GM12878 (cell line): ENCODE results near the gene KLHDC9. TPM values are rescaled to one million over a fixed set of nuclear protein-coding genes. Genes with fewer than 3 reads are reported as not detected.

Experiments used
- ATAC-seq: fragments of 200-7000 bp; cut with Tn5 transposase; 3 replicates; pipeline ENCODE4 v1.9.1; 2020; ENCODE audit warnings: mild to moderate bottlenecking, moderate library complexity
- BruUV-seq: library from RNA; stranded (reverse); fragments of 400-500 nt; replicated peaks from 2 replicates; lab custom pipeline; 2021; lab: Mats Ljungman, UMichigan
- CTCF ChIA-PET: fragments of 300-600 bp; sonication (Branson Sonifier 250); formaldehyde crosslinking; extraction: SDS; loops from one replicate; lab custom pipeline; 2021; ENCODE audit warnings: inconsistent platforms; lab: Yijun Ruan, JAX
- POLR2A ChIA-PET: fragments of 350-600 bp; formaldehyde crosslinking; extraction: SDS; loops from one replicate; lab custom pipeline; 2021; ENCODE audit warnings: inconsistent platforms; lab: Charles Lee
- RAD21 ChIA-PET: fragments of 300-600 bp; sonication (Branson Sonifier 250); formaldehyde crosslinking; loops from one replicate; lab custom pipeline; 2023; ENCODE audit warnings: antibody characterized with exemption; ENCODE audit not compliant: unreplicated experiment; lab: Charles Lee
- SMC1A ChIA-PET: fragments of 300-600 bp; sonication (Branson Sonifier 250); formaldehyde crosslinking; loops from one replicate; lab custom pipeline; 2023; ENCODE audit not compliant: unreplicated experiment, uncharacterized antibody; lab: Charles Lee
- DNase-seq: peaks from one replicate; pipeline ENCODE4 v3.0.0-alpha.2; 2011; ENCODE audit warnings: low read depth, low spot score
- FAIRE-seq: peaks from 3 replicates; lab custom pipeline; 2011; peaks lifted over from hg19 to GRCh38; lab: Jason Lieb, UNC
- H2AFZ ChIP-seq: 2 replicates; pipeline ENCODE4 v1.6.0; 2011; ENCODE audit warnings: low read depth, low read length, control low read depth; ENCODE audit not compliant: control insufficient read depth
- H3K27ac ChIP-seq: 2 replicates; pipeline ENCODE4 v1.5.1; 2011; ENCODE audit warnings: control low read depth; ENCODE audit not compliant: control insufficient read depth, insufficient read depth
- H3K27me3 ChIP-seq, 2 experiments: replicated peaks in 1 of 2; 2 replicates each; pipeline versions ENCODE4 v1.6.0 to v1.6.1; 2011; ENCODE audit warnings: low read length in 1 of 2; ENCODE audit not compliant: control insufficient read depth in 2 of 2, insufficient read depth in 2 of 2
- H3K36me3 ChIP-seq, 2 experiments: 2 replicates each; pipeline ENCODE4 v1.5.1; 2011; ENCODE audit warnings: low read length in 1 of 2; ENCODE audit not compliant: control insufficient read depth in 2 of 2, insufficient read depth in 2 of 2
- H3K4me1 ChIP-seq: 2 replicates; pipeline ENCODE4 v1.6.1; 2011; ENCODE audit warnings: mild to moderate bottlenecking, low read length, moderate library complexity, mixed read lengths; ENCODE audit not compliant: control insufficient read depth, insufficient read depth
- H3K4me2 ChIP-seq: 2 replicates; pipeline ENCODE4 v1.6.0; 2011; ENCODE audit warnings: control low read depth; ENCODE audit not compliant: control insufficient read depth, insufficient read depth
- H3K4me3 ChIP-seq: fragments of 200-600 bp; sonication (generic); 2 replicates; pipeline ENCODE4 v1.5.1; 2016
- H3K79me2 ChIP-seq: 2 replicates; pipeline ENCODE4 v1.6.0; 2011; ENCODE audit warnings: low read length; ENCODE audit not compliant: control insufficient read depth, insufficient read depth
- H3K9ac ChIP-seq: 2 replicates; pipeline ENCODE4 v1.8.0; 2011; ENCODE audit warnings: low read length, control low read depth, mixed read lengths; ENCODE audit not compliant: control insufficient read depth, insufficient read depth
- H3K9me3 ChIP-seq: replicated peaks from 3 replicates; pipeline ENCODE4 v1.5.1; 2011; ENCODE audit warnings: mild to moderate bottlenecking, low read length; ENCODE audit not compliant: control insufficient read depth, insufficient read depth
- H4K20me1 ChIP-seq: 2 replicates; pipeline ENCODE4 v1.6.0; 2011; ENCODE audit not compliant: control insufficient read depth, insufficient read depth
- EGR1 ChIP-seq, 2 experiments: IDR thresholded peaks; 1 replicate in 1 of 2; 2 replicates in 1 of 2; pipeline ENCODE4 v1.6.1; 2011 to 2012; ENCODE audit warnings: low read depth in 2 of 2, low read length in 2 of 2, borderline replicate concordance in 1 of 2, mild to moderate bottlenecking in 1 of 2, moderate library complexity in 1 of 2
- HDAC2 ChIP-seq: fragments of 200-600 bp; sonication (generic); IDR thresholded peaks from 2 replicates; pipeline ENCODE4 v1.6.1; 2017
- JUNB ChIP-seq: IDR thresholded peaks from 2 replicates; pipeline ENCODE4 v1.6.1; 2016; ENCODE audit warnings: antibody characterized with exemption, mild to moderate bottlenecking
- NR2C2 ChIP-seq: IDR thresholded peaks from 2 replicates; pipeline ENCODE4 v1.6.1; 2011; ENCODE audit warnings: borderline replicate concordance, low read depth; ENCODE audit not compliant: control insufficient read depth, insufficient read length
- POLR2AphosphoS5 ChIP-seq: IDR thresholded peaks from 2 replicates; pipeline ENCODE4 v1.6.1; 2011; ENCODE audit warnings: mild to moderate bottlenecking, low read length, inconsistent platforms
- TBL1XR1 ChIP-seq: IDR thresholded peaks from 2 replicates; pipeline ENCODE4 v1.6.1; 2012; ENCODE audit warnings: low read depth, low read length, improper control_type of control experiment
- WGBS: methylation state at CpG from one replicate; pipeline ENCODE4 v1.1.6; 2016; ENCODE audit warnings: low lambda C conversion rate; ENCODE audit not compliant: insufficient replicate concordance, insufficient coverage; ENCODE audit errors: missing lambda C conversion rate; 5-methylcytosine and 5-hydroxymethylcytosine counted together
- in situ Hi-C: fragments of 300-500 bp; cut with MboI; formaldehyde crosslinking; loops from 9 replicates; pipeline ENCODE4 v1.14.3; 2018; ENCODE audit warnings: mixed read lengths
- intact Hi-C: fragments of 100-400 bp; cut with micrococcal nuclease; formaldehyde crosslinking; loops from one replicate; pipeline ENCODE4 v1.14.2; 2022; ENCODE audit not compliant: unreplicated experiment
- polyA plus RNA-seq, 11 experiments: library from polyadenylated mRNA; depleted of rRNA in 4 of 11; unstranded in 6 of 11; stranded (reverse) in 5 of 11; fragments of >200 nt; fragmentation: Nextera tagmentation in 4 of 11; fragmentation: Illumina TruSeq in 1 of 11; extraction: Ambion mirVana in 4 of 11; extraction: Trizol in 1 of 11; gene quantifications; 1 replicate in 1 of 11; 2 replicates in 10 of 11; pipeline versions ENCODE4 v1.2.1 to v1.2.3, GENCODE V29; 2011 to 2016; ENCODE audit warnings: inconsistent platforms in 2 of 11, missing spikeins in 2 of 11, low read depth in 1 of 11
- total RNA-seq, 4 experiments: library from RNA; depleted of rRNA in 3 of 4; stranded (reverse); fragments of >200 nt in 3 of 4; fragmentation: Illumina TruSeq in 1 of 4; extraction: Trizol in 1 of 4; gene quantifications; 2 replicates each; pipeline versions ENCODE4 v1.2.1 to v1.2.3, GENCODE V29; 2013 to 2021
- TF ChIP-seq, protein P1 (sequence below): IDR thresholded peaks from 2 replicates; pipeline ENCODE4 v1.6.1; 2012; ENCODE audit warnings: improper control_type of control experiment, low read depth, low read length; ENCODE audit not compliant: insufficient replicate concordance
- TF ChIP-seq, protein P2 (sequence below): fragments of 450-650 bp; formaldehyde crosslinking; IDR thresholded peaks from 2 replicates; pipeline ENCODE4 v1.4.0; 2020; ENCODE audit warnings: mild to moderate bottlenecking, moderate library complexity
- TF ChIP-seq, protein P3 (sequence below): fragments of 450-650 bp; IDR thresholded peaks from 2 replicates; pipeline ENCODE4 v1.6.1; 2017; ENCODE audit warnings: mild to moderate bottlenecking, low read depth, inconsistent platforms; ENCODE audit not compliant: poor library complexity, severe bottlenecking

Gene KLHDC9
- total and polyA plus RNA-seq, 10 of the 15 experiments (the other 5 are each of a cell fraction or from before 2014, with no cell fraction given) = 0.66 to 4.9 (median 2.6) TPM

DNA sequence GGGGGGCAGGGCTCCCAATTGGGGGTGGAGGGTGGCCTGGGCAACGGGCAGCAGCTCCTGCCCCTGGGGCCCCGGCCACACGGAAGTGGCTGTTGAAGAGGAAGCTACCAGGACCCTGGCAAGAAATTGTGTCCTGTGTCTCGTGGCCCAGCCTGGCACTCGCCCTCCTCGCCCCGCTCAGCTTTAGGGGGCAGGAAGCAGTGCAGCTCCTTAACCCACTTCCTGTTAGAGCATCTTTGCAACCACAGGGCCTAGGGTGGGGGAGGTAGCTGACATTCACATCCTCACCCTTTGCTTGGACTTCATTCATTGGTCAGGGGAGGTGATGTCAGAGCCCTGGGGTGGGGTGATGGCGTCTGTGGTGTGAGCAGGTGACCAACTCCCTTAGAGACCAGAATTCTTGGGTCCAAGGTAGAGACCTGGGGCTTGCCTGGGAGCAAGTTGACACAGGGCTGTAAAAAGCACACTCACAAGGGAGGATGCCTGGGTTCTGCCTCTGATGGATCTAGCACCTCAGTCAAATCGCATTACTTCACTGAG lies 28.4 kb upstream of the KLHDC9 start, which contains the start of gene ARHGAP30:
Gene ARHGAP30, minus strand, starts transcription at position 161 of the 540 bp plus-strand sequence. CDS start 267 bp downstream, outside the sequence.
- H3K9ac ChIP-seq = peak within 1 kb of the TSS; percentile 98
- ChIA-PET CTCF (interaction anchor here (0.7 to 8.6 kb wide), 16 partner anchors 10 to 275 kb away, joined by 3 to 111 read pairs (median 6); partner anchors contain the start of genes F11R, KLHDC9, NECTIN4 and TSTD1), SMC1A (interaction anchor here (0.6 to 9.0 kb wide), 21 partner anchors 10 to 414 kb away, joined by 3 to 134 read pairs (median 4); partner anchors contain the start of genes DEDD, F11R, KLHDC9 and NDUFS2), POLR2A (interaction anchor here (0.6 to 6.8 kb wide), 23 partner anchors 9 to 362 kb away, joined by 3 to 139 read pairs (median 5); partner anchors contain the start of genes DEDD, F11R, KLHDC9 and LY9), RAD21 (interaction anchor here (0.6 to 7.1 kb wide), 20 partner anchors 21 to 362 kb away, joined by 3 to 107 read pairs (median 4); partner anchors contain the start of genes DEDD, F11R, KLHDC9 and PPOX)
- H4K20me1 ChIP-seq = peaks cover 11% of the 10 kb centered on the region; the same call in 1 of the 2 replicates
- H3K4me3 ChIP-seq = peak within 1 kb of the TSS; percentile 94
- H3K4me2 ChIP-seq = peak within 1 kb of the TSS; percentile 99
- WGBS = 1% methylated on average over 9 of the region's 9 CpGs
- peaks cover 46% of the 10 kb centered on the region for H3K79me2 ChIP-seq
- ATAC-seq = peak; percentile 86
- peak within 1 kb of the TSS; percentile 39 for H2AFZ ChIP-seq
- BruUV-seq = no TSS peak
- FAIRE-seq = peak; percentile 99
- peaks cover 20% of the 10 kb centered on the region for H3K4me1 ChIP-seq
- in situ Hi-C loops = no loop called here
- DNase-seq = peak; percentile 97
- H3K27me3 ChIP-seq = no peaks in the 10 kb centered on the region
- H3K9me3 ChIP-seq = no peaks in the 10 kb centered on the region
- H3K27ac ChIP-seq = peak within 1 kb of the TSS; percentile 98
- intact Hi-C loops = loop anchor here (1.0 to 2.0 kb wide), 4 partner anchors 26 to 77 kb away; partner anchors contain the start of gene DEDD
- 0 out of 4 replicates have a peak, but pooled peaks cover 0 to 9% of the 10 kb centered on the region in 2 experiments for H3K36me3 ChIP-seq
- TF ChIP-seq JUNB (no peak), NR2C2 (no peak), TBL1XR1 (no peak), POLR2AphosphoS5 (peak; percentile 87), HDAC2 (no peak), EGR1 (IDR thresholded peaks at IDR 0.05; ENCODE audit: borderline replicate concordance in 1 of 2, low read depth in 2 of 2, low read length in 2 of 2) (peak; percentile 37 to 47; a peak in 2 of 3 replicates)
- TF ChIP-seq, protein P1, sequence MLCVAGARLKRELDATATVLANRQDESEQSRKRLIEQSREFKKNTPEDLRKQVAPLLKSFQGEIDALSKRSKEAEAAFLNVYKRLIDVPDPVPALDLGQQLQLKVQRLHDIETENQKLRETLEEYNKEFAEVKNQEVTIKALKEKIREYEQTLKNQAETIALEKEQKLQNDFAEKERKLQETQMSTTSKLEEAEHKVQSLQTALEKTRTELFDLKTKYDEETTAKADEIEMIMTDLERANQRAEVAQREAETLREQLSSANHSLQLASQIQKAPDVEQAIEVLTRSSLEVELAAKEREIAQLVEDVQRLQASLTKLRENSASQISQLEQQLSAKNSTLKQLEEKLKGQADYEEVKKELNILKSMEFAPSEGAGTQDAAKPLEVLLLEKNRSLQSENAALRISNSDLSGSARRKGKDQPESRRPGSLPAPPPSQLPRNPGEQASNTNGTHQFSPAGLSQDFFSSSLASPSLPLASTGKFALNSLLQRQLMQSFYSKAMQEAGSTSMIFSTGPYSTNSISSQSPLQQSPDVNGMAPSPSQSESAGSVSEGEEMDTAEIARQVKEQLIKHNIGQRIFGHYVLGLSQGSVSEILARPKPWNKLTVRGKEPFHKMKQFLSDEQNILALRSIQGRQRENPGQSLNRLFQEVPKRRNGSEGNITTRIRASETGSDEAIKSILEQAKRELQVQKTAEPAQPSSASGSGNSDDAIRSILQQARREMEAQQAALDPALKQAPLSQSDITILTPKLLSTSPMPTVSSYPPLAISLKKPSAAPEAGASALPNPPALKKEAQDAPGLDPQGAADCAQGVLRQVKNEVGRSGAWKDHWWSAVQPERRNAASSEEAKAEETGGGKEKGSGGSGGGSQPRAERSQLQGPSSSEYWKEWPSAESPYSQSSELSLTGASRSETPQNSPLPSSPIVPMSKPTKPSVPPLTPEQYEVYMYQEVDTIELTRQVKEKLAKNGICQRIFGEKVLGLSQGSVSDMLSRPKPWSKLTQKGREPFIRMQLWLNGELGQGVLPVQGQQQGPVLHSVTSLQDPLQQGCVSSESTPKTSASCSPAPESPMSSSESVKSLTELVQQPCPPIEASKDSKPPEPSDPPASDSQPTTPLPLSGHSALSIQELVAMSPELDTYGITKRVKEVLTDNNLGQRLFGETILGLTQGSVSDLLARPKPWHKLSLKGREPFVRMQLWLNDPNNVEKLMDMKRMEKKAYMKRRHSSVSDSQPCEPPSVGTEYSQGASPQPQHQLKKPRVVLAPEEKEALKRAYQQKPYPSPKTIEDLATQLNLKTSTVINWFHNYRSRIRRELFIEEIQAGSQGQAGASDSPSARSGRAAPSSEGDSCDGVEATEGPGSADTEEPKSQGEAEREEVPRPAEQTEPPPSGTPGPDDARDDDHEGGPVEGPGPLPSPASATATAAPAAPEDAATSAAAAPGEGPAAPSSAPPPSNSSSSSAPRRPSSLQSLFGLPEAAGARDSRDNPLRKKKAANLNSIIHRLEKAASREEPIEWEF = no peak
- TF ChIP-seq, protein P2, sequence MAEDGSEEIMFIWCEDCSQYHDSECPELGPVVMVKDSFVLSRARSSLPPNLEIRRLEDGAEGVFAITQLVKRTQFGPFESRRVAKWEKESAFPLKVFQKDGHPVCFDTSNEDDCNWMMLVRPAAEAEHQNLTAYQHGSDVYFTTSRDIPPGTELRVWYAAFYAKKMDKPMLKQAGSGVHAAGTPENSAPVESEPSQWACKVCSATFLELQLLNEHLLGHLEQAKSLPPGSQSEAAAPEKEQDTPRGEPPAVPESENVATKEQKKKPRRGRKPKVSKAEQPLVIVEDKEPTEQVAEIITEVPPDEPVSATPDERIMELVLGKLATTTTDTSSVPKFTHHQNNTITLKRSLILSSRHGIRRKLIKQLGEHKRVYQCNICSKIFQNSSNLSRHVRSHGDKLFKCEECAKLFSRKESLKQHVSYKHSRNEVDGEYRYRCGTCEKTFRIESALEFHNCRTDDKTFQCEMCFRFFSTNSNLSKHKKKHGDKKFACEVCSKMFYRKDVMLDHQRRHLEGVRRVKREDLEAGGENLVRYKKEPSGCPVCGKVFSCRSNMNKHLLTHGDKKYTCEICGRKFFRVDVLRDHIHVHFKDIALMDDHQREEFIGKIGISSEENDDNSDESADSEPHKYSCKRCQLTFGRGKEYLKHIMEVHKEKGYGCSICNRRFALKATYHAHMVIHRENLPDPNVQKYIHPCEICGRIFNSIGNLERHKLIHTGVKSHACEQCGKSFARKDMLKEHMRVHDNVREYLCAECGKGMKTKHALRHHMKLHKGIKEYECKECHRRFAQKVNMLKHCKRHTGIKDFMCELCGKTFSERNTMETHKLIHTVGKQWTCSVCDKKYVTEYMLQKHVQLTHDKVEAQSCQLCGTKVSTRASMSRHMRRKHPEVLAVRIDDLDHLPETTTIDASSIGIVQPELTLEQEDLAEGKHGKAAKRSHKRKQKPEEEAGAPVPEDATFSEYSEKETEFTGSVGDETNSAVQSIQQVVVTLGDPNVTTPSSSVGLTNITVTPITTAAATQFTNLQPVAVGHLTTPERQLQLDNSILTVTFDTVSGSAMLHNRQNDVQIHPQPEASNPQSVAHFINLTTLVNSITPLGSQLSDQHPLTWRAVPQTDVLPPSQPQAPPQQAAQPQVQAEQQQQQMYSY (CRISPR knock-in tag) = no peak
- TF ChIP-seq, protein P3, sequence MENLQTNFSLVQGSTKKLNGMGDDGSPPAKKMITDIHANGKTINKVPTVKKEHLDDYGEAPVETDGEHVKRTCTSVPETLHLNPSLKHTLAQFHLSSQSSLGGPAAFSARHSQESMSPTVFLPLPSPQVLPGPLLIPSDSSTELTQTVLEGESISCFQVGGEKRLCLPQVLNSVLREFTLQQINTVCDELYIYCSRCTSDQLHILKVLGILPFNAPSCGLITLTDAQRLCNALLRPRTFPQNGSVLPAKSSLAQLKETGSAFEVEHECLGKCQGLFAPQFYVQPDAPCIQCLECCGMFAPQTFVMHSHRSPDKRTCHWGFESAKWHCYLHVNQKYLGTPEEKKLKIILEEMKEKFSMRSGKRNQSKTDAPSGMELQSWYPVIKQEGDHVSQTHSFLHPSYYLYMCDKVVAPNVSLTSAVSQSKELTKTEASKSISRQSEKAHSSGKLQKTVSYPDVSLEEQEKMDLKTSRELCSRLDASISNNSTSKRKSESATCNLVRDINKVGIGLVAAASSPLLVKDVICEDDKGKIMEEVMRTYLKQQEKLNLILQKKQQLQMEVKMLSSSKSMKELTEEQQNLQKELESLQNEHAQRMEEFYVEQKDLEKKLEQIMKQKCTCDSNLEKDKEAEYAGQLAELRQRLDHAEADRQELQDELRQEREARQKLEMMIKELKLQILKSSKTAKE = peak; percentile 22
